H9 (cell line): Measurements from ENCODE around the gene PLAC9. TPM values are rescaled to one million over a fixed set of nuclear protein-coding genes. Genes with fewer than 3 reads are reported as not detected.

Experiments
- DNase-seq: peaks from one replicate; pipeline ENCODE4 v3.0.0-alpha.2; 2017
- H2AFZ ChIP-seq: one replicate; pipeline ENCODE4 v1.6.1; 2013; ENCODE audit warnings: mild to moderate bottlenecking, low read length, control low read depth, moderate library complexity
- H2AK5ac ChIP-seq: 2 replicates; pipeline ENCODE4 v1.6.1; 2013; ENCODE audit warnings: low read length, control low read depth, mixed read lengths; ENCODE audit not compliant: insufficient read length
- H2BK120ac ChIP-seq: one replicate; pipeline ENCODE4 v1.6.1; 2013; ENCODE audit warnings: low read depth, mild to moderate bottlenecking, low read length, control low read depth, inconsistent platforms; ENCODE audit not compliant: poor library complexity, severe bottlenecking
- H2BK12ac ChIP-seq: 2 replicates; pipeline ENCODE4 v1.6.1; 2013; ENCODE audit warnings: low read length, control low read depth, mixed read lengths, low read depth; ENCODE audit not compliant: insufficient read length
- H2BK15ac ChIP-seq: 2 replicates; pipeline ENCODE4 v1.6.1; 2013; ENCODE audit warnings: low read depth, low read length, control low read depth
- H2BK20ac ChIP-seq: one replicate; pipeline ENCODE4 v1.6.1; 2013; ENCODE audit warnings: low read depth, mild to moderate bottlenecking, low read length, control low read depth, inconsistent platforms; ENCODE audit not compliant: poor library complexity, severe bottlenecking
- H2BK5ac ChIP-seq: 2 replicates; pipeline ENCODE4 v1.6.1; 2013; ENCODE audit warnings: low read length, control low read depth, mixed read lengths; ENCODE audit not compliant: insufficient read length
- H3K14ac ChIP-seq: 2 replicates; pipeline ENCODE4 v1.6.1; 2013; ENCODE audit warnings: low read length, control low read depth; ENCODE audit not compliant: insufficient read depth
- H3K18ac ChIP-seq: 2 replicates; pipeline ENCODE4 v1.6.1; 2013; ENCODE audit warnings: low read depth, mild to moderate bottlenecking, mixed read lengths, low read length, control low read depth; ENCODE audit not compliant: insufficient read length
- H3K23ac ChIP-seq: 2 replicates; pipeline ENCODE4 v1.6.1; 2013; ENCODE audit warnings: low read length, control low read depth, mixed read lengths, low read depth; ENCODE audit not compliant: insufficient read length
- H3K23me2 ChIP-seq: 2 replicates; pipeline ENCODE4 v1.6.1; 2013; ENCODE audit warnings: low read depth, mild to moderate bottlenecking, mixed read lengths, low read length, control low read depth; ENCODE audit not compliant: insufficient read length, poor library complexity, severe bottlenecking
- H3K27ac ChIP-seq: 2 replicates; pipeline ENCODE4 v1.5.1; 2013; ENCODE audit warnings: low read length, control low read depth, mixed read lengths, low read depth; ENCODE audit not compliant: insufficient read length
- H3K27me3 ChIP-seq: 2 replicates; pipeline ENCODE4 v1.6.1; 2013; ENCODE audit warnings: low read length, control low read depth, inconsistent platforms; ENCODE audit not compliant: insufficient read depth
- H3K4ac ChIP-seq: 2 replicates; pipeline ENCODE4 v1.6.1; 2013; ENCODE audit warnings: low read depth, mild to moderate bottlenecking, control low read depth, inconsistent platforms, low read length, moderate library complexity
- H3K4me1 ChIP-seq: 2 replicates; pipeline ENCODE4 v1.6.1; 2013; ENCODE audit warnings: low read length, control low read depth, inconsistent platforms; ENCODE audit not compliant: insufficient read depth
- H3K4me2 ChIP-seq: 2 replicates; pipeline ENCODE4 v1.6.1; 2013; ENCODE audit warnings: low read length, control low read depth, mixed read lengths; ENCODE audit not compliant: insufficient read length, insufficient read depth
- H3K56ac ChIP-seq: 2 replicates; pipeline ENCODE4 v1.6.1; 2013; ENCODE audit warnings: low read depth, mild to moderate bottlenecking, mixed read lengths, low read length, control low read depth; ENCODE audit not compliant: insufficient read length
- H3K79me1 ChIP-seq: 2 replicates; pipeline ENCODE4 v1.6.1; 2013; ENCODE audit warnings: low read depth, mild to moderate bottlenecking, moderate library complexity, low read length, control low read depth, inconsistent platforms; ENCODE audit not compliant: insufficient read depth, poor library complexity, severe bottlenecking
- H3K79me2 ChIP-seq: 2 replicates; pipeline ENCODE4 v1.6.1; 2013; ENCODE audit warnings: low read length, control low read depth, inconsistent platforms; ENCODE audit not compliant: insufficient read depth
- H3K9ac ChIP-seq: 2 replicates; pipeline ENCODE4 v1.6.1; 2013; ENCODE audit warnings: low read length, control low read depth, mixed read lengths; ENCODE audit not compliant: insufficient read length; ENCODE audit errors: extremely low read depth
- H3K9me3 ChIP-seq: one replicate; pipeline ENCODE4 v1.6.1; 2013; ENCODE audit warnings: low read depth, low read length, inconsistent platforms; ENCODE audit not compliant: control insufficient read depth
- H3T11ph ChIP-seq: one replicate; pipeline ENCODE4 v1.6.1; 2013; ENCODE audit warnings: mild to moderate bottlenecking, low read length, control low read depth, inconsistent platforms
- H4K20me1 ChIP-seq: one replicate; pipeline ENCODE4 v1.6.1; 2013; ENCODE audit not compliant: control insufficient read depth, insufficient read length, insufficient read depth
- H4K5ac ChIP-seq: 2 replicates; pipeline ENCODE4 v1.6.1; 2013; ENCODE audit warnings: low read depth, mild to moderate bottlenecking, mixed read lengths, low read length, control low read depth; ENCODE audit not compliant: insufficient read length
- H4K8ac ChIP-seq: replicated peaks from 2 replicates; pipeline ENCODE4 v1.6.1; 2013; ENCODE audit warnings: low read length, control low read depth, mixed read lengths, low read depth; ENCODE audit not compliant: insufficient read length
- H4K91ac ChIP-seq: 2 replicates; pipeline ENCODE4 v1.6.1; 2013; ENCODE audit warnings: low read depth, mild to moderate bottlenecking, moderate library complexity, mixed read lengths, low read length, control low read depth; ENCODE audit not compliant: insufficient read length
- H3K27ac Mint-ChIP-seq, 3 experiments: 2 replicates in 2 of 3; 3 replicates in 1 of 3; pipeline ENCODE4 v1.8.0; 2020 to 2021; ENCODE audit warnings: mixed read lengths in 3 of 3, mild to moderate bottlenecking in 1 of 3, moderate library complexity in 1 of 3
- H3K27me3 Mint-ChIP-seq: 2 replicates; pipeline ENCODE4 v1.8.0; 2021; ENCODE audit warnings: low read depth, mild to moderate bottlenecking, moderate library complexity, mixed read lengths
- H3K36me3 Mint-ChIP-seq, 3 experiments: 2 replicates in 2 of 3; 3 replicates in 1 of 3; pipeline ENCODE4 v1.8.0; 2020 to 2021; ENCODE audit warnings: low read depth in 3 of 3, mixed read lengths in 3 of 3; ENCODE audit not compliant: insufficient read depth in 1 of 3
- H3K4me1 Mint-ChIP-seq, 2 experiments: 2 replicates each; pipeline ENCODE4 v1.8.0; 2020; ENCODE audit warnings: mixed read lengths in 2 of 2
- H3K4me3 Mint-ChIP-seq, 2 experiments: 2 replicates in 1 of 2; 3 replicates in 1 of 2; pipeline ENCODE4 v1.8.0; 2020 to 2021; ENCODE audit warnings: mild to moderate bottlenecking in 2 of 2, mixed read lengths in 2 of 2, moderate library complexity in 1 of 2
- H3K9me3 Mint-ChIP-seq, 2 experiments: 2 replicates in 1 of 2; 3 replicates in 1 of 2; pipeline ENCODE4 v1.8.0; 2020; ENCODE audit warnings: mild to moderate bottlenecking in 2 of 2, mixed read lengths in 2 of 2, moderate library complexity in 1 of 2
- WGBS: extraction: QIAGEN DNeasy Blood & Tissue Kit; methylation state at CpG from one replicate; pipeline ENCODE4 v1.1.7; 2013; ENCODE audit warnings: missing lambda C conversion rate, low lambda C conversion rate, mixed read lengths; ENCODE audit not compliant: insufficient read length; ENCODE audit errors: extremely low coverage; 5-methylcytosine and 5-hydroxymethylcytosine counted together
- total RNA-seq: library from RNA; stranded (reverse); gene quantifications from 2 replicates; pipeline ENCODE4 v1.2.1, GENCODE V29; 2021
- TF ChIP-seq, protein P1 (sequence below): fragments of 200-600 bp; sonication (generic); conservative IDR thresholded peaks from 3 replicates; pipeline ENCODE4 v1.8.0; 2021; ENCODE audit warnings: antibody characterized with exemption, mild to moderate bottlenecking

The PLAC9 gene
- total RNA-seq, 1 experiment from 2014 or later, result 4.3 TPM

DNA sequence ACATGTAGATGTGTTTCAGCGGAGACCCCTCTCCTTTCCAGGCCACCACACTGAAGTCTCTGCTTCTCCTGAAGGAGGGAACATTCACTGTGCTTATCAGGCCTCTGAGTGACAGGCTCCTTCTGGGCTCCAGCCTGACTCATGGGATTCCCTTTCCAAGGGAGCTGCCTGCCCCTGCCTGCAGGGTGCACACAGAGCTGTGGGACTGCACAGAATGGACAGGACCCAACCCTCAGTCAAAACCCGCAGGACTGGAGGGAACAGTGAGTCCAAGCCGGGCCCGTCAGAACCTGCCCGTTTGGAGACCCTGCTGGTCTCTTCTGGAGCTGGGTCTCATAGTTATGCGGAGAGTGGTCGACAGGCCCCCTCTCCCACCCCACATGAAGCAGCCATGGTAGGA, 32.6 kb downstream of the PLAC9 start:
- H3K27me3 ChIP-seq, result no peaks in the 10 kb centered on the region
- H4K20me1 ChIP-seq, result no peaks in the 10 kb centered on the region
- TF ChIP-seq, protein P1, sequence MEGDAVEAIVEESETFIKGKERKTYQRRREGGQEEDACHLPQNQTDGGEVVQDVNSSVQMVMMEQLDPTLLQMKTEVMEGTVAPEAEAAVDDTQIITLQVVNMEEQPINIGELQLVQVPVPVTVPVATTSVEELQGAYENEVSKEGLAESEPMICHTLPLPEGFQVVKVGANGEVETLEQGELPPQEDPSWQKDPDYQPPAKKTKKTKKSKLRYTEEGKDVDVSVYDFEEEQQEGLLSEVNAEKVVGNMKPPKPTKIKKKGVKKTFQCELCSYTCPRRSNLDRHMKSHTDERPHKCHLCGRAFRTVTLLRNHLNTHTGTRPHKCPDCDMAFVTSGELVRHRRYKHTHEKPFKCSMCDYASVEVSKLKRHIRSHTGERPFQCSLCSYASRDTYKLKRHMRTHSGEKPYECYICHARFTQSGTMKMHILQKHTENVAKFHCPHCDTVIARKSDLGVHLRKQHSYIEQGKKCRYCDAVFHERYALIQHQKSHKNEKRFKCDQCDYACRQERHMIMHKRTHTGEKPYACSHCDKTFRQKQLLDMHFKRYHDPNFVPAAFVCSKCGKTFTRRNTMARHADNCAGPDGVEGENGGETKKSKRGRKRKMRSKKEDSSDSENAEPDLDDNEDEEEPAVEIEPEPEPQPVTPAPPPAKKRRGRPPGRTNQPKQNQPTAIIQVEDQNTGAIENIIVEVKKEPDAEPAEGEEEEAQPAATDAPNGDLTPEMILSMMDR, result no peak
- no peak overlapping the region for H3K23ac ChIP-seq
- no peaks in the 10 kb centered on the region for H3K79me1 ChIP-seq
- no peak overlapping the region for H3K56ac ChIP-seq
- Mint-ChIP-seq H3K9me3 (no peaks in the 10 kb centered on the region), H3K27ac (peak overlapping the region in 1 of 3 experiments; percentile 36; a peak in 1 of 7 replicates), H3K36me3 (peaks cover 6 to 31% (median 31%) of the 10 kb centered on the region in 3 experiments; a peak in 6 of 7 replicates), H3K4me1 (peaks cover 20 to 29% of the 10 kb centered on the region in 2 experiments), H3K27me3 (peaks cover 1% of the 10 kb centered on the region), H3K4me3 (no peak overlapping the region)
- H3K9me3 ChIP-seq, result no peaks in the 10 kb centered on the region
- H2BK5ac ChIP-seq, result no peak overlapping the region
- no peak overlapping the region for H2AFZ ChIP-seq
- no peak overlapping the region for H2BK15ac ChIP-seq
- no peak overlapping the region for H3T11ph ChIP-seq
- no peaks in the 10 kb centered on the region for H3K79me2 ChIP-seq
- no peak overlapping the region for H3K4ac ChIP-seq
- H2AK5ac ChIP-seq, result no peak overlapping the region
- no CpG with 5 or more reads among the region's 7 CpGs for WGBS
- H2BK20ac ChIP-seq, result no peak overlapping the region
- no peak overlapping the region for H2BK12ac ChIP-seq
- no peaks in the 10 kb centered on the region for H3K23me2 ChIP-seq
- H4K91ac ChIP-seq, result no peak overlapping the region
- H2BK120ac ChIP-seq, result no peak overlapping the region
- no peak overlapping the region for H4K8ac ChIP-seq
- H4K5ac ChIP-seq, result no peak overlapping the region
- H3K27ac ChIP-seq, result no peak overlapping the region
- H3K9ac ChIP-seq, result no peak overlapping the region
- no peak overlapping the region for H3K18ac ChIP-seq
- no peak overlapping the region for H3K14ac ChIP-seq
- H3K4me1 ChIP-seq, result no peaks in the 10 kb centered on the region
- no peak for DNase-seq
- no peak overlapping the region for H3K4me2 ChIP-seq
